Stimulated activated CD4-positive, alpha-beta T cell treated with anti-CD3 and anti-CD28 coated beads, Interleukin-2, amount 100 ng/mL, for 4 hours (primary cell): ENCODE data around the gene CHRNB4.
A peak's percentile ranks its signal among the peaks of the same experiment; 100 is the strongest.

Experiments
- DNase-seq: peaks from one replicate; pipeline ENCODE4 v3.0.0-alpha.2; 2020; ENCODE audit warnings: low read depth

CHRNB4 gene

DNA sequence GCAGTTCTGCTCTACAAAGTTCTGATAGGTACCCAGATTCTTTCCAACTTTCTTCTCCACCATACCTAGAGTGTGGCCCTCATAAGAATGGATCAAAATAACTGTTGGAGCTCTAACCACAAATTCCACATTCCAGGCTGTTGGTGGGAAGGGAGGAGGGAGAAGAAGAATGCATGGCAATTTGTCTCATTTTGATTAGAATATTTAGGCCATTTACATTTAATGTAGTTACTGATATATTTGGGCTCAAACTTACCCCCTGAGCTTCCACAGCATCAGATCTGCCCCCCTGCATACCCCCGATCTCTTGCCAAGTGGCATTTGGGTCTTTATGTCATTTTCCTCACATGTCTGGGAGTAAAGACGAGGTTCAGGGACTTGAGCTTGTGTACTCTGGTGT, 7.7 kb downstream of the CHRNB4 start:
- no peak for DNase-seq

- DNase-seq, result no peak
Observed at GRCh38 chr15:78630886-78631633, 9.9 kb downstream of the CHRNB4 start.

DNA sequence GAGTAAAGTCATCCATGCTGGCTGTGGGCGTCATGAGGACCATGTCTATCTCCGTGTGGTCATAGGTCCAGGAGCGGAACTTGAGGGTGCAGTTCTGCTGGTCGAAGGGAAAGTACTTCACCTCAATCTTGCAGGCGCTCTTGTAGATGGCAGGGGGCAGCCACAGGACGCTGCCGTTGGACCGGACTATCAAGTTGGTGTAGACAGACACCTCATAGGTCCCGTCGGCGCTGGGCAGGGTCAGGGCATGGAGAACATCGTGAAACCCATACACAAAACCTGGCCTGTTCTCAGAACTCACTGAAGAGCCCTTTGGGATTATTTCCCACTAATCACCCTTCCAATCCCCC, 11.3 kb downstream of the CHRNB4 start:
- no peak for DNase-seq

DNA sequence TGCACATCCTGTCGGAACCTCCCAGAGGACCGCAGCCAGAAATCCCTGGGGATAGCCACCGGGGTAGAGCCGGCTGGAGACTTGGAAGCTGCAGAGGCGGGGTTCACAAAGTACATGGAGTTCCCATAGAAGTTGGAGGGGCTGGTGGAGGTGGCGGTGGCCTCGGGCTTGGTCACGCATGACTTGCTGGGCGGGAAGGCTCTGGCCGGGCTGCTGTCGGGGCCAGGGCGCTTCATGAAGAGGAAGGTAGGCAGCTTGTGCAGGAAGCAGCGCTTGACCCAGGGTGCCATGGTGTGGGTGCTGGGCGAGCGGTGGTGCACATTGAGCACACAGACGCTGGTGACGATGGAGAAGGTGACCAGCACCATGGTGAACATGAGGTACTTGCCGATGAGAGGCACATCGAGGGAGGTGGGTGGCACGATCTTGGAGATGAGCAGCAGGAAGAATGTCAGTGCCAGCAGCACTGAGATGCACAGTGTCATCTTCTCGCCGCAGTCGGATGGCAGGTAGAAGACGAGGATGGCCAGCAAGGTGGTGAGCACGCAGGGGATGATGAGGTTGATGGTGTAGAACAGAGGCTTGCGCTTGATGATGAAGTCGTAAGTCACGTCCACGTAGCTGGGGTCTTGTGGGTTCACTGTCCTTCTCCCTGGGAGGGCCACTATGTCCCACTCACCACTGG, 11.8 kb downstream of the CHRNB4 start:
- DNase-seq, result no peak

DNA sequence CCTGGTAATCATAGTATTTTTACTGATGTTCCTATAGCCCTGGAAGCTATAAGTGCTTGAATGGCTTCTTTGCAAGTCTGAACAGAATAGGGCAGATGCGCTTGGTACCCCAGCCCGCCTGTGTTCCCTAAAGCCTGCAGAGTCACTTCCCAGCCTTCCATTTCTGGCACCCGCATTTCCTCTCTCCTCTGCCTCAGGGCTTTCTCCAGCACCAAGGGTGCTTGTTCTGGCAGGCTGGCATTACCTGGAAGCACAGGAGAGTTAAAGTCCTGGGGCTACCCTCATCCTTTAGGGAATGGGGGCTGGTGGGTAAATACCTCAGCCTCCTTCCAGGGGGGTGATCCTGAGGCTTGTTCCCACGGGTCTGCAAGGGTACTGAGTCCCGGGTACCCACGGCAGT, 12.8 kb downstream of the CHRNB4 start:
- DNase-seq, result no peak

- no peak for DNase-seq
Observed at GRCh38 chr15:78627348-78627747, 13.7 kb downstream of the CHRNB4 start.

DNA sequence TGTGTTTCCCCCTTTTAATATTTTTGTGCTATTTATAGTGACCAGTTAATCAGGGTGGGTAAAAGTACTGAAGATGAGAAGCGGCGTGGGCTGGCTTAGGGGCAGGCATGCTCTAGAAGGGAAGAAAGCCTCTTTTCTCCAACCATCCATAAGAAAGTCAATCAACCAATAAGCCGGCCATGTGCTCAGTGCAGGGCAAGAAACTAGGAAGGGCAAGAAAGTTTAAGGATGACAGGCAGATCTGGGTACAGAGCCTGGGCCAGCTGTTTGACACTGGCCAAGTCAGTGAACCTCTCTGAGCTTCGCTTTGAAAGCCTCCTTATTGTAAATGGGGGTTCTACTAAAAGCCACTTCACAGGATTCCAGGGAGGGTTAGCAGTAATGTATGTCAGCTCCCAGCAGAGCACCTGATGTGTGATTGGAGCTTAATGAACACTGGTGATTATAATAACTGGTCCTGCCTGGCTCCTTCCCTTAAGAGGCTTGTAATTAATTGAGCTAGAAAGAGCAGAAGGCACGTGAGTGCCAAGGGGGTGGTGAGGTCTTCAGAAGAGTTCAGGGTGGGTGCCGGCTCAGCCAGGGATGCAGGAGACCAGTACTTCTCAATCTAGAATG, 14.5 kb downstream of the CHRNB4 start:
- no peak for DNase-seq

DNA sequence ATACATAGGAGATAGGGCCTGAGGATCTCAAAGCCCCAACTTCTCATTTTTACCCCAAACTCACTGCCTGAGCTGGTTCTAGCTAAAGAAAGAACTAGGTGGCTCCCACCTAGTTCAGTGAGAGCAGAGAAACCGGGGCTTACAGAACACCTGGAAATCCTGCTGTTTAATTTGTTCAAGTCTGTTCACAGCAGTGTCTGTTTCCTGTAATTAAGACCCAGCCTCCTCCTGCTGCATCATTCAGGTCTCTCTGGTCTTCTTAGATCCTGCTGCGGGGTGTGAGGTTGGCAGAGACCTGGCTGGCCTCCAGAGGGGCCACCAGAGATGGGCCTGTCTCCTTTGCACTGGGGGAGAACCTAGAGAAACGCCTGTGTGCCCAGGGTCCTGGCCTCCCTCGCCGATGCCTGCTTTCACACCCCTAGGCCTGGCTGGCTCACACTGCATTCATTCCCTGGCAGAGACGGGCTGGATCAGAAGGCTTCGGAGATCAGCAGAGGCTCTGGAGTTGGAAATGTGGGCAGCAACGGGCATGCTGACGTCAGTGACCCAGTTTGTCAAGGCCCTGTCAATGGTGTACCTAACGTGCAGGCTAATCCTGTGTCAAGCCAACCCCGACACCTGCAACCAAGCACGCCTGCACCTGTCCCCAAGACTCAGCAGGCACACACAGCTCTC, 15.3 kb downstream of the CHRNB4 start:
- DNase-seq, result no peak

GRCh38 chr15:78624651-78625590, 16.1 kb downstream of the CHRNB4 start:
- no peak for DNase-seq

DNA sequence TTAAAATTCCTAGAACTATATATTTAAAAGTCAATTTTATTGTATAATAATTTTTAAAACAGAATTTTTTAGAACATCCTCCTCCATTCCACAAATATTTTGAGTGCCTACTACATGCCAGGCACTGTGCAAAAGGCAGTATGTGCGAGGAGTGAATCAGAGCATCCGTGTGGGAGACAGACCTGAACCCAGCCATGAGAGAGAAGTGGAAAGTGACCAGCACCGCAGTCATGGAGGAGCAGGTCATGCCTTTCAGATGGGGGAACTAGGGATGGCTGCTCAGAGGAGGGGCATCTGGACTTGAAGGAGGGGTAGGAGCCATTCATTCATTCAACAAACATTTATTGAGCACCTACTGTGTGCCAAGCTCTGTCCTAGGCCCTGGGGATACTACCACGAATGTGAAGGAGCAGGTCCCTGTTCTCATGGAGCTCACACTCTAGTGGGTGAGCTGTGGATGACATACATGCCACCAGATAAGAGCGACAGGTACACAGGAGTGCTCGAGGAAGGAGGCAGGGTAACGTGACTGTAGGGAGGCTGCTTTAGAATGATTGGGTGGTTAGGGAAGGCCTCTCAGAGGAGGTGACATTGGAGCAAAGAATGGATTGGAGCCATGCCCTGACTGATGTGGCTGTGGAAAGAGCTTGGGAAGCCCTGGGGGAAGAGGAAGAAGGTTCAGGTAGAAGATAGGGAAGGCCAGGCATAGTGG, 17.1 kb downstream of the CHRNB4 start:
- no peak for DNase-seq

GRCh38 chr15:78621810-78622402, 19.1 kb downstream of the CHRNB4 start:
- DNase-seq, result no peak

- DNase-seq, result no peak
Observed at GRCh38 chr15:78620527-78621421, 20.2 kb downstream of the CHRNB4 start, which contains the start of gene CHRNA3. CHRNA3 (minus strand) TSS chr15:78620996; CDS start chr15:78620794, 202 bp downstream.

DNA sequence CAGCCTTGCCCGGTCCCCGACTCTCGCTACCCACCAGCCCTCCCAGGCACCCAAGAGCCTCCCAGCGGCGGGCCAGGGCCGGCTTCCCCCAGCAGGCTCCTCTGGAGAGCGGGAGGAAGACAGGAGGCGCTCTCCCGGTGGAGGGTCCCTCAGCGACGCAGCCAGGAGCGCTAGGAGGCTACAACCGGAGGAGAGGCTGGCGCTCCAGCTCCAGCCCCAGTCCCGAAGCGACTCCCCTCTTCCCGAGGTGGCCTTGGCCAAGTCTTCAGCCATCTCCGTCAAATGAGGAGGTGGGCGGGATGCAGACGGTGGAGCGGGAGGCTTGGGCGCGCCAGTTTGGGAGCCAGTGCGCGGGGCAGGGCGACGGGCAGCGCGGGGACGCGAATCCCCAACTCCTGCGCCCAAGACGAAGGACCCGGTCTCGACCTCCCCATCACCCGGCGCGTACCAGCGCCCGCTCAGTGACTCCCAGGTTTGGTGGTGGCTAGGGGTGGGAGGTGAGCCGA, 20.9 kb downstream of the CHRNB4 start:
- no peak for DNase-seq

DNA sequence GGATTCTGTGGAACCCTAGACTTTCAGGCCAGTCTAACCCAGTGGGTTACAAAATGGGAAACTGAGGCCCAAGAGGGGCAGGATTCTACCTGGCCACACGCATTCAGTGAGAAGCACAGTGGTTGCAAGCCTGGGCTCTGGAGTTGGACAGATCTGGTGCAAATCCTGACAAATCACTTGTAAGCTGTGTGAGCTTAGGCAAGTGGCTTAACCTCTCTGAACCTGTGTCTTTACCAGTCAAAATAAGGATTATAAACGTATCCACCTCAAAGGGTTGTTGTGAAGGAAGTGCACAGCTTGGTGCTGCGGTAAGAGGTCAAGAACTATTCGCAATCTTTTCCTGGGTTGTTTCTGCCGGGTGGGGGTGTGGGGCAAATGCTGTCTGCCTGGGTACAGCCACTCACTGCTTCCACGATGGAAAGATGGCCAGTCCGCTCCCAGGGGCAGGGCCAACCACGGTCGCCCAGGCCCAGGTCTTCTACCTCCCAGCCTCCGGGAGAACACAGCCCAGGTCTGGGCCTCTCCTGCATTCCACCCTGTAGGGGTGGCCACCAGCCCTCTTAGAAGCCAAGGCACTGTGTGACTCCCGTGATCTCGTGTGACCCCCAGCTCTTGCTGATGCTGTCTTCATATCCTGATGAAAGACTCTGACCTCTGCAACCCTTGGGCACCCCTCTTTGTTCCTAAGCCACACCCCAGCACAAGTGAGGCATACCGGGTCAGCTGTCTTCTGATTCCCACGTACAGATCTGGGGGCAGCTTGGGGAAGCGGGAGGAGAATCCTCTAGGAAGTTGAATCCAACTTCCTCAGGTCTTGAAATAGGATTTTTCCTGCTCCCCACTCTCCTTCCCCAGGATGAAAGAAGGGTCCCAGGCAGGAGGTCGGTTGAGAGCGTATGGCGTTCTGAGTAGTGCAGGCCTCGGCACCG, 21.7 kb downstream of the CHRNB4 start:
- no peak for DNase-seq

DNA sequence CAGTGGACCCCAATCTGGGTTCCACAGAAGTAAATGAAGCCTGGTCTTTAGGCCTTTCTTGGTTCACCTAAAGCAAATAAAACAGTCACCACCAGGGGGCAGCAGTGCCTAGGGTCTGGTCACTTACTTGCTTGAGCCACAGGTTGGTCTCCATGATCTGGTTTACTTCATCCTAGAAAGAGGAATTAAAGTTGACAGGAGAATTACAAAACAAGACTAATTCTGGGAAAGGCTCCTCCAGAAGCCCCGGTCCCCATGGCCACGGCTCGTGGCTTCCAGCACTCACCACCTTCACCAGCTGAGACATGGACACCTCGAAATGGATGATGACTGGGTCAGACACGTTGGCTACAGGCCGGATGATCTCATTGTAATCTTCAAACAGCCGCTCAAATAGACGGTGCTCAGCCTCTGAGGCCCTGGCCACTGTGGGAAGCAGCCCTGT, 22.5 kb downstream of the CHRNB4 start:
- DNase-seq, result peak; percentile 66

- no peak for DNase-seq
Observed at GRCh38 chr15:78618064-78618463, 22.9 kb downstream of the CHRNB4 start.

- DNase-seq, result no peak
Observed at GRCh38 chr15:78617516-78617915, 23.5 kb downstream of the CHRNB4 start.

GRCh38 chr15:78617076-78617475, 23.9 kb downstream of the CHRNB4 start:
- no peak for DNase-seq
